Neural crest cell (in vitro differentiated cells): ENCODE data around the gene PPP1R3C. TPM values are rescaled to one million over a fixed set of nuclear protein-coding genes. Genes with fewer than 3 reads are reported as not detected.

Experiments
- DNase-seq: peaks from one replicate; pipeline ENCODE4 v3.0.0; 2021; ENCODE audit warnings: low read depth, mixed read lengths, low spot score
- H3K27ac Mint-ChIP-seq: one replicate; pipeline ENCODE4 v1.8.0; 2021; ENCODE audit warnings: mild to moderate bottlenecking, mixed read lengths; ENCODE audit not compliant: unreplicated experiment
- H3K27me3 Mint-ChIP-seq: 2 replicates; pipeline ENCODE4 v1.8.0; 2021; ENCODE audit warnings: low read depth, mild to moderate bottlenecking, mixed read lengths
- H3K36me3 Mint-ChIP-seq: 2 replicates; pipeline ENCODE4 v1.8.0; 2021; ENCODE audit warnings: low read depth, mild to moderate bottlenecking, mixed read lengths
- H3K4me1 Mint-ChIP-seq: 2 replicates; pipeline ENCODE4 v1.8.0; 2021; ENCODE audit warnings: mixed read lengths
- H3K4me3 Mint-ChIP-seq: one replicate; pipeline ENCODE4 v1.8.0; 2021; ENCODE audit warnings: mild to moderate bottlenecking, mixed read lengths
- H3K9me3 Mint-ChIP-seq: 2 replicates; pipeline ENCODE4 v1.8.0; 2021; ENCODE audit warnings: mixed read lengths
- total RNA-seq: library from RNA; stranded (reverse); gene quantifications from 2 replicates; pipeline ENCODE4 v1.2.1, GENCODE V29; 2021
- TF ChIP-seq, protein P1 (sequence below): fragments of 200-600 bp; sonication (generic); conservative IDR thresholded peaks from 2 replicates; pipeline ENCODE4 v1.5.0; 2021; ENCODE audit warnings: antibody characterized with exemption, mild to moderate bottlenecking

Gene PPP1R3C
- total RNA-seq, 1 donor from 2014 or later: 3.6 TPM

DNA sequence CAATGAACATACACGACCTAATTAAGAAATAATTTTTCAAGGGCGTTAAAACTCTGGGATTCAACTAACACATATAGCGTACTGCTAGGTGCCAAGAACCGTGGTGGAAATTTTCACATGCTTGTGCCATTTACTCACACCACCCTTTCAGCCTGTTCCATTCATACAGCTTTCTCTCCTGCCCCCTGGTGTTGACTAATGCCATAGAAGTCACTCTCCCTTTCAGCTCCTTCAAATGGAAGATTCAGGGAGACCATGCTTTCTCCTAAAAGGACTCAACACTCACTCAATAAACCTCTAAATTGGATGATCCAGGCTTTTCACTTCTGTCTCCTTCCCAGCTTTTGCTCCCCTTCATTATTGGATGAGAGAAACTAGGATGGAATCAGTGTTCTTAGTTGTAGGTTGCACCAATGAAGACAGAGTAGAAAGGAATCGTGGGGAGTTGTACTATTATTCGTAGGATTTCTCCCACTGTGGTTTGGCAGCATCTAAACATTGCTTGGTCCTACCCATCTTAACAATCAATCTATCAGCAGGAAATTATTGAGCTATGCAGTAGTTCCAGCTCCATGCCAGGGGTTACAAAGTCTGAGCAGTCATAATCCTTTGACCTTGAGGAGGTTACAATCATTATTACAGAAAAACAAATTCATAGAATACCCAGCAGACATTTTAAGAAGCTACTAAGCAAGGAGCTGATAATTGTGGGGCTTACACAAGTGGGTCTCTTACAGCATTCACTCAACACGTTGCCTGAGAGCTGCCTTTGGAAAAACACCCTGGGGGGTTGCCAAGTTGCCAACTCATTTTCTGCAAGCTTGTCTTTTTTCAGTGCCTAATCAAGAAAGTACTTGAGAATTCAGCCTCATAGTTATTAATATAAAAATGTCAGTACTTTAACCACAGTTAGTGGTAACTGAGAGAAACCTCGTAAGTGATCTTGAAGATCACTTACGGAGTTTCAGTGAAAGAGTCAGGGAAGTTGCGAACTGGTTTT is 2.8 kb upstream of the PPP1R3C start:
- Mint-ChIP-seq H3K4me3 (peak overlapping the region; percentile 77), H3K36me3 (peaks cover 3% of the 10 kb centered on the region), H3K4me1 (peaks cover 20% of the 10 kb centered on the region), H3K27ac (no peak overlapping the region), H3K27me3 (peaks cover 17% of the 10 kb centered on the region), H3K9me3 (no peaks in the 10 kb centered on the region)
- DNase-seq: peak; percentile 63
- TF ChIP-seq, protein P1, sequence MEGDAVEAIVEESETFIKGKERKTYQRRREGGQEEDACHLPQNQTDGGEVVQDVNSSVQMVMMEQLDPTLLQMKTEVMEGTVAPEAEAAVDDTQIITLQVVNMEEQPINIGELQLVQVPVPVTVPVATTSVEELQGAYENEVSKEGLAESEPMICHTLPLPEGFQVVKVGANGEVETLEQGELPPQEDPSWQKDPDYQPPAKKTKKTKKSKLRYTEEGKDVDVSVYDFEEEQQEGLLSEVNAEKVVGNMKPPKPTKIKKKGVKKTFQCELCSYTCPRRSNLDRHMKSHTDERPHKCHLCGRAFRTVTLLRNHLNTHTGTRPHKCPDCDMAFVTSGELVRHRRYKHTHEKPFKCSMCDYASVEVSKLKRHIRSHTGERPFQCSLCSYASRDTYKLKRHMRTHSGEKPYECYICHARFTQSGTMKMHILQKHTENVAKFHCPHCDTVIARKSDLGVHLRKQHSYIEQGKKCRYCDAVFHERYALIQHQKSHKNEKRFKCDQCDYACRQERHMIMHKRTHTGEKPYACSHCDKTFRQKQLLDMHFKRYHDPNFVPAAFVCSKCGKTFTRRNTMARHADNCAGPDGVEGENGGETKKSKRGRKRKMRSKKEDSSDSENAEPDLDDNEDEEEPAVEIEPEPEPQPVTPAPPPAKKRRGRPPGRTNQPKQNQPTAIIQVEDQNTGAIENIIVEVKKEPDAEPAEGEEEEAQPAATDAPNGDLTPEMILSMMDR: peak; percentile 81

GRCh38 chr10:91634898-91635297 is 2.0 kb upstream of the PPP1R3C start:
- H3K9me3 Mint-ChIP-seq: no peaks in the 10 kb centered on the region
- peaks cover 17% of the 10 kb centered on the region for H3K27me3 Mint-ChIP-seq

DNA sequence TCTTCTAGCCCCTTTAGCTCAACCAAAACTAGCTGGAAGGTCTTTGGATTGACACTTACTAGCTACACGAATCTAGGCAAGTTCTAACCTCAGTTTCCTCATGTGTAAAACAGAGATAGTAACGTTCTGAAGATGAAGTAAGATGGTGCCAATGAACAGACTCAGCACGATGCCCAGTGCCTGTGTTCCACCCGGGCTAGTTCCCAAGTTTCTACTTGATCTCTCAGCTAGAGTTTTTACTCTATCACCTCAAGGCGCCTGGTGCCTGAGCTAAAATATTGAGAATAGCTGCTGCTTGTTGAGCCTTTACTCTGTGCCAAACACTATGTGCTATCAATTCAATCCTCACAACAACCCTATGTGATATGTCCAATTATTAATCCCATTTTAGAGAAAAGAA is 1.4 kb upstream of the PPP1R3C start:
- TF ChIP-seq, protein P1: no peak
- Mint-ChIP-seq H3K4me1 (peaks cover 20% of the 10 kb centered on the region), H3K36me3 (peaks cover 16% of the 10 kb centered on the region), H3K9me3 (no peaks in the 10 kb centered on the region), H3K4me3 (no peak overlapping the region), H3K27ac (no peak overlapping the region), H3K27me3 (peaks cover 17% of the 10 kb centered on the region)
- DNase-seq: no peak

More at GRCh38 chr10:91634898-91635297, 2.0 kb upstream of the PPP1R3C start:
- Mint-ChIP-seq H3K4me1 (peaks cover 20% of the 10 kb centered on the region), H3K36me3 (peaks cover 11% of the 10 kb centered on the region), H3K27ac (no peak overlapping the region), H3K4me3 (no peak overlapping the region)
- TF ChIP-seq, protein P1: no peak
- DNase-seq: no peak

DNA sequence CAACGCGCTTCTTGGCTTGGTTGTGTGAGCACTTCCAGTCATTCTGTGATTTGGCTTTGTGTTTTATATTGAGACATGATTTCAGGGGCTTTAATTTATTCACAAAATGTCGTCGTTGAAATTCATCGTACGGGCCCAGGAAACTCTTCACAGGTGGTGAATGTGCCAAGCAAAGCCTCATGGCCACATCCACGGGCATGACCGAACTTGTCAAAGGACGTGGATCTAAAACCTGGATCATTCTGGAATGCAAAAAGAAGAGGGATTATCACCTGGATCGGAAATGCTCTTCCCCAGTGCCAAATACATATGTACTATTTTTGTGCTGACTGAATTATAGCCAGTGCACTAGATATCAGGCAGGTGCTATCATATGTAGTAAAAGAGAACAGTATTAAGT is 2.2 kb downstream of the PPP1R3C start:
- no peak for DNase-seq
- Mint-ChIP-seq H3K9me3 (no peaks in the 10 kb centered on the region), H3K36me3 (peaks cover 20% of the 10 kb centered on the region), H3K27me3 (peaks cover 17% of the 10 kb centered on the region), H3K4me1 (peaks cover 19% of the 10 kb centered on the region), H3K4me3 (no peak overlapping the region), H3K27ac (no peak overlapping the region)
- TF ChIP-seq, protein P1: no peak

DNA sequence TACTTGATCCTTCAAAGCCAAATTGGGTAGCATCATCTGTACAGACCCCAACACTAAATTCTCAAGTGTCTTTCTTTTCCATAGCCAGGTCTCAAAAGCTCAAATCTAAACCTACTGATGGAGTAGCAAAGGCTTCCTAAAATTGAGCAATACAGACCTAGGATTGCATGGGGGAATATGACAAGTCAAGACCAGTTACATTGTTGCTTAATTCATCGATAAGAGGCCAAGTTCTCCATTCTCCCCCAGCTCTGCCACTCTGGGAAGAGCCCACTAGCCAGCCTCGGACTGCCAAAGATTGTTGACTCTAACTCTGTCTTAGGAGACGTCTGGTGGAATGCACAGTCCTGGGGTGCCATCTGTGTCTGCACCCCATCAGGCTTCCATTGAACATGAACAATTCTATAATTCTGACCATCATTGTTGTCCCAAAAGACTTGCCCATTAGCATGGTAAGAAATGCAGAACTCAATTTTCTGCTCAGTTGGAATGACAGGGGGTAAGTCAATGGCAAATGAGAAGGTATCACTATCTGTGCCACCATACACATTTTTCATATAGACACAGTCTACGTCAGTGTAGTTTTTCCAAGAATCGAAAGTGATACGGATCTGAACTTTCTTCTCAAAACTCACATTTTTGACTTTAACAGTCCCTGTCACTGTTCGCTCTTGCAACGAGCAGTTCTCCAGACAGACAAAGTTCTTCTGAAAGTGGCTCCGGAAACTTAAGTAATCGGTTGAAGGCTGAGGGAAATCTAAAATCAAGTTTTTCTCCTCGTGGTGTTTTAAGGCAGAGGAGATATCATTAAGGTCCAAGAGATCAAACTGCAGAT is 2.9 kb downstream of the PPP1R3C start:
- Mint-ChIP-seq H3K9me3 (peaks cover 4% of the 10 kb centered on the region), H3K27me3 (peaks cover 13% of the 10 kb centered on the region), H3K27ac (no peak overlapping the region), H3K4me3 (no peak overlapping the region), H3K4me1 (peaks cover 14% of the 10 kb centered on the region), H3K36me3 (peaks cover 24% of the 10 kb centered on the region)
- TF ChIP-seq, protein P1: no peak
- no peak for DNase-seq
